ENCODE data around the gene ITGB2.

ITGB2 gene

GRCh38 chr21:44870748-44871495 is 49.8 kb downstream of the ITGB2 start:
- TF ChIP-seq, protein P1, sequence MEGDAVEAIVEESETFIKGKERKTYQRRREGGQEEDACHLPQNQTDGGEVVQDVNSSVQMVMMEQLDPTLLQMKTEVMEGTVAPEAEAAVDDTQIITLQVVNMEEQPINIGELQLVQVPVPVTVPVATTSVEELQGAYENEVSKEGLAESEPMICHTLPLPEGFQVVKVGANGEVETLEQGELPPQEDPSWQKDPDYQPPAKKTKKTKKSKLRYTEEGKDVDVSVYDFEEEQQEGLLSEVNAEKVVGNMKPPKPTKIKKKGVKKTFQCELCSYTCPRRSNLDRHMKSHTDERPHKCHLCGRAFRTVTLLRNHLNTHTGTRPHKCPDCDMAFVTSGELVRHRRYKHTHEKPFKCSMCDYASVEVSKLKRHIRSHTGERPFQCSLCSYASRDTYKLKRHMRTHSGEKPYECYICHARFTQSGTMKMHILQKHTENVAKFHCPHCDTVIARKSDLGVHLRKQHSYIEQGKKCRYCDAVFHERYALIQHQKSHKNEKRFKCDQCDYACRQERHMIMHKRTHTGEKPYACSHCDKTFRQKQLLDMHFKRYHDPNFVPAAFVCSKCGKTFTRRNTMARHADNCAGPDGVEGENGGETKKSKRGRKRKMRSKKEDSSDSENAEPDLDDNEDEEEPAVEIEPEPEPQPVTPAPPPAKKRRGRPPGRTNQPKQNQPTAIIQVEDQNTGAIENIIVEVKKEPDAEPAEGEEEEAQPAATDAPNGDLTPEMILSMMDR (IDR thresholded peaks at IDR 0.05): no peak

- TF ChIP-seq, protein P1 (IDR thresholded peaks at IDR 0.05): no peak
These were observed 50.6 kb downstream of the ITGB2 start for GRCh38 chr21:44869781-44870747.

DNA sequence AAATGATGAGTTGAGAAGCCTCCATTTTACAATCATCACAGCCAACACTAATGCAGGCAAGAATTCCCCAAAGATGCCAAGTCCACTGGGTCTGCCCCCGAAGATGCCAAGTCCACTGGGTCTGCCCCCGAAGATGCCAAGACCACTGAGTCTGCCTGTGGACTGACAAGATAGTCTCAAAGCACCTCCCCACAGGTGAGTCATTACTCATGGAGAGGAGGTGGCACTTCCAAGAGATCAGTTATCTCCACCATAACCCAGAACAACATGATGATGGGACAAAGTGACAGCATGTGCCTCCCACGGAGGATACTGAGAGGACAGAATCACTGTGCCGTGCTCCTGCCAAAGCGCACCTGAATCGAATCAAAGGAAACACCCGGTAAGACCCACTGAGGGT is 52.0 kb downstream of the ITGB2 start:
- TF ChIP-seq, protein P1 (IDR thresholded peaks at IDR 0.05): no peak

DNA sequence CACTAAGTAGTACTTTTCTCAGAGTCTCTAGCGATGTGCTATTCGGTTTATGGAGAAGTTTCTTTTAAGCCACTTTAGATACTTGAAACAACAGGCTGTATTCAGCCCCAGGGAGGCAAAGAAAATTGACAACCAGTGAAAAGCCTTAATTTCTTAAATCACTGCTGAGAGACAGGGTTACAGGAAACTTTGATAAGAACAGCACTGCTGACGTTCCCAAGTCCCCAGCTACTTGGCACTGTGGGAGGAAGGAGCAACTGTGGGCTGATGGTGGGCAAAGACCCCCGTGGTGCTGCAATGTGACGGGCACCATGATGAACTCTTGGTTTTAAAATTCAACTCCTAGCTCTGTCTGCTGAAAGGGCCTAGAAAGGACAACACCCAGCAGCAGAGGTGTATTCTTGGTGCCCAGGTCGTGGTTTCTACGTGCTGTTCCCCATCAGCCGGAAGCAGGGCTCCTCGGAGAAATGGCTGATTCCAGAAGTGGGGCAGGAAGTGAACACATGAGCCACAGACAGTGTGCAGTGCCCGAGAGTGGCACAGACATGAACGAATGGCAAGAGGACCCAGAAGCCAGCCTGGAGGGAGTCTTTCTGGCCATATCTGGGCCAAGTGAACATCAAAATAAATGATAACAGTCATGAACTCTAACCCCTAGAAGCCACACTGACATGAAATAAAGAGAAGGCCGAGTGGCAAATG is 52.5 kb downstream of the ITGB2 start:
- TF ChIP-seq, protein P1 (IDR thresholded peaks at IDR 0.05): no peak

DNA sequence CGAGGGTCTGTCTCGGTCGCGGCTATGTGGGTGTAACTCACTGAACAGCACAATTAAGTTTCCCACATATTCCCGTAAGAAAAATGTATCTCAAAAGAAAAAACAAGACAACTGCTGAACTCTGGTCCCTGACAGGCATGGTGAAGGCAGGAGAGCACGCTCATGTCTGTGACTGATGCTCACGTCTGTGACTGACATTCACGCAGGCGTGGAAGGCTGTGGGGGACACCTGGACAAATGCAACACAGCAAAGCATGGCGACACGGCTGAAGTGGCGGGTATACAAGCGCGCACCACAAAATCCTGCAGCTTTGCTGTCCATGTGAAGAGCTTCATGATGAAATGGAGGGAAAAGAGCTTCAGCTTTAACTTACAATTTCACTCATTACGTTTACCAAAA is 53.2 kb downstream of the ITGB2 start:
- TF ChIP-seq, protein P1 (IDR thresholded peaks at IDR 0.05): no peak

GRCh38 chr21:44866780-44867179 is 53.9 kb downstream of the ITGB2 start:
- TF ChIP-seq, protein P1 (IDR thresholded peaks at IDR 0.05): no peak

DNA sequence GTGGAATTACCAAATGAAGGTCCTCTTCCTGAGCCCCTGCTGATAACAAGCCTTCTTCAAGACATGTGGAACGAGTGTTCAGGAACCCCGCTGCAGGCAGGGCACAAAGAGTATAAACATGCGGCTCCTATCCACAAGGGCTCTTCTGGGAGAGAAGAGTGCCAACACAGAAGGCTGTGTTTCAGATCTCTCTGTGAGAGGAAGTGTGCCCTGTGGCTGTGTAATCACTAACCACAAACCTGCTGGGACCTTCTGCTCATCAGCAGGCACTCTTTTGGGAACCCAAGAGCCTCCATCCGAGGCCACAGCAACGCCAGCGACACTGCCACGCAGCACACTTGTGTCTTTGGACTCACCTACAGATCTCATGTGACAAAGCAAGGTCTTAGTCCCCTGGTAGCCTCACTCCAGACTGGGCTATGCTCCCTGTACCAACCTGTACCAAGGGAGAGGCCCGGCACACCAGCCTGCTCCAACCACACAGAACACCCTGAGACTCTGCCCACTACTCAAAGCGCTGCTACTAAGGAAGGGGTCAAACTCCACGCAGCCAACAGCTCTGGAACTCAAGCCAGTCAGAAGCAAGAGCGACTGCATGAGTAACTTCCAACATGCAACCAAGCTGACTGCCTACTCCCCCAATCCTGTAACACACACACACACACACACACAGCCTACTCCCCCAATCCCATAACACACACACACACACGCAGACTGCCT is 55.0 kb downstream of the ITGB2 start:
- TF ChIP-seq, protein P1 (IDR thresholded peaks at IDR 0.05): no peak
